Frontal cortex (tissue), 1 donor: ENCODE results near the gene TF. TPM values are rescaled to one million over a fixed set of nuclear protein-coding genes. Genes with fewer than 3 reads are reported as not detected.

ENCODE experiments used
- small RNA-seq: library from RNA; depleted of rRNA; stranded (forward); fragments of <200 nt; gene quantifications from one replicate; pipeline ENCODE3, GENCODE V24; 2014
- total RNA-seq: library from RNA; depleted of rRNA; stranded (reverse); fragments of >200 nt; gene quantifications from one replicate; pipeline ENCODE4 v1.2.3, GENCODE V29; 2014

The TF gene
- total RNA-seq, 1 donor from 2014 or later: 4.1 TPM

Small RNAs within 50 kb of the gene (small RNA-seq; reads per million reads assigned to genes)
- not detected for gene RNA5SP140

Other genes starting within 250 kb of the TF start
- gene CDV3, start 172.7 kb upstream of the TF start, total RNA-seq: 117 TPM
- gene TOPBP1, start 84.5 kb upstream of the TF start, total RNA-seq: 47.3 TPM
- gene SRPRB, start 59.4 kb downstream of the TF start, total RNA-seq: 42.8 TPM
- 43.2 TPM for gene RAB6B, start 149.5 kb downstream of the TF start, total RNA-seq